DOHH2 (cell line): ENCODE measurements around the gene COL5A2.

Experiments
- H3F3A ChIP-seq: fragments of 200-600 bp; sonication (generic), shearing (Covaris generic); 2 replicates; pipeline ENCODE4 v1.6.0; 2016; ENCODE audit warnings: antibody characterized with exemption, mild to moderate bottlenecking; ENCODE audit not compliant: control insufficient read depth, insufficient read depth
- H3K27ac ChIP-seq: fragments of 200-600 bp; sonication (generic); 2 replicates; pipeline ENCODE4 v1.5.1; 2014; ENCODE audit warnings: low read depth, mild to moderate bottlenecking, low read length, moderate library complexity
- H3K27me3 ChIP-seq: fragments of 200-600 bp; sonication (generic); 2 replicates; pipeline ENCODE4 v1.6.1; 2014; ENCODE audit warnings: mild to moderate bottlenecking, low read length, mixed read lengths; ENCODE audit not compliant: control insufficient read depth
- H3K36me3 ChIP-seq: fragments of 200-600 bp; sonication (generic); 2 replicates; pipeline ENCODE4 v1.6.1; 2014; ENCODE audit warnings: mild to moderate bottlenecking, low read length, moderate library complexity, mixed read lengths; ENCODE audit not compliant: control insufficient read depth
- H3K4me1 ChIP-seq: fragments of 200-600 bp; sonication (generic); 2 replicates; pipeline ENCODE4 v1.6.1; 2014; ENCODE audit warnings: mild to moderate bottlenecking, low read length, mixed read lengths; ENCODE audit not compliant: control insufficient read depth
- H3K4me2 ChIP-seq: fragments of 200-600 bp; sonication (generic); 2 replicates; pipeline ENCODE4 v1.6.0; 2014; ENCODE audit warnings: mild to moderate bottlenecking, low read length, moderate library complexity
- H3K4me3 ChIP-seq: fragments of 200-600 bp; sonication (generic); 2 replicates; pipeline ENCODE4 v1.5.1; 2014; ENCODE audit warnings: mild to moderate bottlenecking, low read length, mixed read lengths
- H3K79me2 ChIP-seq: fragments of 200-600 bp; sonication (generic); 2 replicates; pipeline ENCODE4 v1.6.1; 2014; ENCODE audit warnings: mild to moderate bottlenecking, low read length, mixed read lengths; ENCODE audit not compliant: control insufficient read depth
- H3K9me2 ChIP-seq: fragments of 200-600 bp; sonication (generic); replicated peaks from 2 replicates; pipeline ENCODE4 v1.6.1; 2014; ENCODE audit warnings: mild to moderate bottlenecking, low read length, mixed read lengths; ENCODE audit not compliant: control insufficient read depth
- H3K9me3 ChIP-seq: fragments of 200-600 bp; sonication (generic); 2 replicates; pipeline ENCODE4 v1.6.1; 2014; ENCODE audit warnings: antibody characterized with exemption, low read length, mixed read lengths; ENCODE audit not compliant: control insufficient read depth, insufficient read depth
- H4K20me1 ChIP-seq: fragments of 200-600 bp; sonication (generic); 2 replicates; pipeline ENCODE4 v1.6.0; 2014; ENCODE audit warnings: low read depth, mild to moderate bottlenecking, antibody characterized with exemption, low read length, moderate library complexity; ENCODE audit not compliant: control insufficient read depth, insufficient read depth
- CTCF ChIP-seq: fragments of 200-600 bp; sonication (generic); IDR thresholded peaks from one replicate; pipeline ENCODE4 v1.5.1; 2014; ENCODE audit warnings: antibody characterized with exemption, mild to moderate bottlenecking, low read depth, low read length; ENCODE audit not compliant: poor library complexity, severe bottlenecking
- EZH2phosphoT487 ChIP-seq: fragments of 200-600 bp; sonication (generic); IDR thresholded peaks from 2 replicates; pipeline ENCODE4 v1.6.1; 2017; ENCODE audit warnings: borderline replicate concordance, mild to moderate bottlenecking, antibody characterized with exemption, low read length, moderate library complexity, mixed read lengths

The COL5A2 gene

GRCh38 chr2:189175869-189176433, 3.6 kb downstream of the COL5A2 start:
- Histone ChIP-seq H3K36me3 (no peaks in the 10 kb centered on the region), H3K27ac (no peak overlapping the region), H4K20me1 (no peaks in the 10 kb centered on the region), H3K79me2 (no peaks in the 10 kb centered on the region), H3K9me2 (no peaks in the 10 kb centered on the region), H3F3A (no peaks in the 10 kb centered on the region), H3K4me2 (no peak overlapping the region), H3K27me3 (no peaks in the 10 kb centered on the region), H3K9me3 (no peaks in the 10 kb centered on the region), H3K4me3 (no peak overlapping the region), H3K4me1 (no peaks in the 10 kb centered on the region)
- TF ChIP-seq EZH2phosphoT487 (no peak), CTCF (no peak)

- H3K27ac ChIP-seq, result no peak overlapping the region
- H3K4me2 ChIP-seq, result no peak overlapping the region
- no peaks in the 10 kb centered on the region for H3K9me2 ChIP-seq
- no peaks in the 10 kb centered on the region for H4K20me1 ChIP-seq
- no peaks in the 10 kb centered on the region for H3K4me1 ChIP-seq
- TF ChIP-seq EZH2phosphoT487 (no peak), CTCF (no peak)
- no peak overlapping the region for H3K4me3 ChIP-seq
- H3K79me2 ChIP-seq, result no peaks in the 10 kb centered on the region
- H3K36me3 ChIP-seq, result no peaks in the 10 kb centered on the region
- no peaks in the 10 kb centered on the region for H3F3A ChIP-seq
- no peaks in the 10 kb centered on the region for H3K27me3 ChIP-seq
- no peaks in the 10 kb centered on the region for H3K9me3 ChIP-seq
Measured at GRCh38 chr2:189171956-189172609, 7.5 kb downstream of the COL5A2 start.

GRCh38 chr2:189168856-189169499, 10.6 kb downstream of the COL5A2 start:
- no peaks in the 10 kb centered on the region for H3K36me3 ChIP-seq
- H3K27ac ChIP-seq, result no peak overlapping the region
- H3K27me3 ChIP-seq, result no peaks in the 10 kb centered on the region
- no peaks in the 10 kb centered on the region for H3K79me2 ChIP-seq
- no peak overlapping the region for H3K4me3 ChIP-seq
- H3K4me2 ChIP-seq, result no peak overlapping the region
- H4K20me1 ChIP-seq, result no peaks in the 10 kb centered on the region
- no peaks in the 10 kb centered on the region for H3K9me2 ChIP-seq
- no peak for TF ChIP-seq EZH2phosphoT487
- no peak for TF ChIP-seq CTCF
- no peaks in the 10 kb centered on the region for H3F3A ChIP-seq
- no peaks in the 10 kb centered on the region for H3K9me3 ChIP-seq
- H3K4me1 ChIP-seq, result no peaks in the 10 kb centered on the region
